GM12878 (cell line): ENCODE data around the gene SLC27A5. TPM values are rescaled to one million over a fixed set of nuclear protein-coding genes. Genes with fewer than 3 reads are reported as not detected.

Source experiments
- ATAC-seq: fragments of 200-7000 bp; cut with Tn5 transposase; 3 replicates; pipeline ENCODE4 v1.9.1; 2020; ENCODE audit warnings: mild to moderate bottlenecking, moderate library complexity
- BruUV-seq: library from RNA; stranded (reverse); fragments of 400-500 nt; replicated peaks from 2 replicates; lab custom pipeline; 2021; lab: Mats Ljungman, UMichigan
- CTCF ChIA-PET: fragments of 300-600 bp; sonication (Branson Sonifier 250); formaldehyde crosslinking; extraction: SDS; loops from one replicate; lab custom pipeline; 2021; ENCODE audit warnings: inconsistent platforms; lab: Yijun Ruan, JAX
- POLR2A ChIA-PET: fragments of 350-600 bp; formaldehyde crosslinking; extraction: SDS; loops from one replicate; lab custom pipeline; 2021; ENCODE audit warnings: inconsistent platforms; lab: Charles Lee
- RAD21 ChIA-PET: fragments of 300-600 bp; sonication (Branson Sonifier 250); formaldehyde crosslinking; loops from one replicate; lab custom pipeline; 2023; ENCODE audit warnings: antibody characterized with exemption; ENCODE audit not compliant: unreplicated experiment; lab: Charles Lee
- SMC1A ChIA-PET: fragments of 300-600 bp; sonication (Branson Sonifier 250); formaldehyde crosslinking; loops from one replicate; lab custom pipeline; 2023; ENCODE audit not compliant: unreplicated experiment, uncharacterized antibody; lab: Charles Lee
- DNase-seq: peaks from one replicate; pipeline ENCODE4 v3.0.0-alpha.2; 2011; ENCODE audit warnings: low read depth, low spot score
- FAIRE-seq: peaks from 3 replicates; lab custom pipeline; 2011; peaks lifted over from hg19 to GRCh38; lab: Jason Lieb, UNC
- H2AFZ ChIP-seq: 2 replicates; pipeline ENCODE4 v1.6.0; 2011; ENCODE audit warnings: low read depth, low read length, control low read depth; ENCODE audit not compliant: control insufficient read depth
- H3K27ac ChIP-seq: 2 replicates; pipeline ENCODE4 v1.5.1; 2011; ENCODE audit warnings: control low read depth; ENCODE audit not compliant: control insufficient read depth, insufficient read depth
- H3K27me3 ChIP-seq, 2 experiments: replicated peaks in 1 of 2; 2 replicates each; pipeline versions ENCODE4 v1.6.0 to v1.6.1; 2011; ENCODE audit warnings: low read length in 1 of 2; ENCODE audit not compliant: control insufficient read depth in 2 of 2, insufficient read depth in 2 of 2
- H3K36me3 ChIP-seq, 2 experiments: 2 replicates each; pipeline ENCODE4 v1.5.1; 2011; ENCODE audit warnings: low read length in 1 of 2; ENCODE audit not compliant: control insufficient read depth in 2 of 2, insufficient read depth in 2 of 2
- H3K4me1 ChIP-seq: 2 replicates; pipeline ENCODE4 v1.6.1; 2011; ENCODE audit warnings: mild to moderate bottlenecking, low read length, moderate library complexity, mixed read lengths; ENCODE audit not compliant: control insufficient read depth, insufficient read depth
- H3K4me2 ChIP-seq: 2 replicates; pipeline ENCODE4 v1.6.0; 2011; ENCODE audit warnings: control low read depth; ENCODE audit not compliant: control insufficient read depth, insufficient read depth
- H3K4me3 ChIP-seq: fragments of 200-600 bp; sonication (generic); 2 replicates; pipeline ENCODE4 v1.5.1; 2016
- H3K79me2 ChIP-seq: 2 replicates; pipeline ENCODE4 v1.6.0; 2011; ENCODE audit warnings: low read length; ENCODE audit not compliant: control insufficient read depth, insufficient read depth
- H3K9ac ChIP-seq: 2 replicates; pipeline ENCODE4 v1.8.0; 2011; ENCODE audit warnings: low read length, control low read depth, mixed read lengths; ENCODE audit not compliant: control insufficient read depth, insufficient read depth
- H3K9me3 ChIP-seq: replicated peaks from 3 replicates; pipeline ENCODE4 v1.5.1; 2011; ENCODE audit warnings: mild to moderate bottlenecking, low read length; ENCODE audit not compliant: control insufficient read depth, insufficient read depth
- H4K20me1 ChIP-seq: 2 replicates; pipeline ENCODE4 v1.6.0; 2011; ENCODE audit not compliant: control insufficient read depth, insufficient read depth
- ATF3 ChIP-seq: IDR thresholded peaks from 2 replicates; pipeline ENCODE4 v1.6.1; 2011; ENCODE audit warnings: low read depth, mild to moderate bottlenecking, low read length, moderate library complexity, borderline replicate concordance; ENCODE audit errors: extremely low read depth
- FOXM1 ChIP-seq: IDR thresholded peaks from 2 replicates; pipeline ENCODE4 v1.6.1; 2012; ENCODE audit warnings: low read depth, mild to moderate bottlenecking, inconsistent platforms, low read length, moderate library complexity
- HDGF ChIP-seq: fragments of 450-650 bp; IDR thresholded peaks from 2 replicates; pipeline ENCODE4 v1.6.1; 2016; ENCODE audit warnings: antibody characterized with exemption
- MLLT1 ChIP-seq: fragments of 450-650 bp; IDR thresholded peaks from 2 replicates; pipeline ENCODE4 v1.6.1; 2016; ENCODE audit warnings: mild to moderate bottlenecking
- NBN ChIP-seq: fragments of 450-650 bp; IDR thresholded peaks from 2 replicates; pipeline ENCODE4 v1.6.1; 2016
- NR2F1 ChIP-seq: fragments of 450-650 bp; conservative IDR thresholded peaks from 2 replicates; pipeline ENCODE4 v1.6.1; 2017; ENCODE audit warnings: mild to moderate bottlenecking
- SMAD1 ChIP-seq: fragments of 450-650 bp; IDR thresholded peaks from 2 replicates; pipeline ENCODE4 v1.6.1; 2018; ENCODE audit warnings: mild to moderate bottlenecking, low read depth; ENCODE audit not compliant: partially characterized antibody
- STAT3 ChIP-seq: IDR thresholded peaks from 2 replicates; pipeline ENCODE4 v1.6.1; 2011; ENCODE audit warnings: low read depth, low read length, improper control_type of control experiment
- YY1 ChIP-seq: IDR thresholded peaks from 2 replicates; pipeline ENCODE4 v1.6.1; 2011; ENCODE audit warnings: low read depth, mild to moderate bottlenecking, low read length
- ZBTB40 ChIP-seq: fragments of 450-650 bp; IDR thresholded peaks from 2 replicates; pipeline ENCODE4 v1.6.1; 2016; ENCODE audit warnings: mild to moderate bottlenecking, moderate library complexity, borderline replicate concordance
- WGBS: methylation state at CpG from one replicate; pipeline ENCODE4 v1.1.6; 2016; ENCODE audit warnings: low lambda C conversion rate; ENCODE audit not compliant: insufficient replicate concordance, insufficient coverage; ENCODE audit errors: missing lambda C conversion rate; 5-methylcytosine and 5-hydroxymethylcytosine counted together
- in situ Hi-C: fragments of 300-500 bp; cut with MboI; formaldehyde crosslinking; loops from 9 replicates; pipeline ENCODE4 v1.14.3; 2018; ENCODE audit warnings: mixed read lengths
- intact Hi-C: fragments of 100-400 bp; cut with micrococcal nuclease; formaldehyde crosslinking; loops from one replicate; pipeline ENCODE4 v1.14.2; 2022; ENCODE audit not compliant: unreplicated experiment
- polyA plus RNA-seq, 11 experiments: library from polyadenylated mRNA; depleted of rRNA in 4 of 11; unstranded in 6 of 11; stranded (reverse) in 5 of 11; fragments of >200 nt; fragmentation: Nextera tagmentation in 4 of 11; fragmentation: Illumina TruSeq in 1 of 11; extraction: Ambion mirVana in 4 of 11; extraction: Trizol in 1 of 11; gene quantifications; 1 replicate in 1 of 11; 2 replicates in 10 of 11; pipeline versions ENCODE4 v1.2.1 to v1.2.3, GENCODE V29; 2011 to 2016; ENCODE audit warnings: inconsistent platforms in 2 of 11, missing spikeins in 2 of 11, low read depth in 1 of 11
- total RNA-seq, 4 experiments: library from RNA; depleted of rRNA in 3 of 4; stranded (reverse); fragments of >200 nt in 3 of 4; fragmentation: Illumina TruSeq in 1 of 4; extraction: Trizol in 1 of 4; gene quantifications; 2 replicates each; pipeline versions ENCODE4 v1.2.1 to v1.2.3, GENCODE V29; 2013 to 2021

SLC27A5 gene
- total and polyA plus RNA-seq, 10 of the 15 experiments (the other 5 are each of a cell fraction or from before 2014, with no cell fraction given): 21.2 to 127 (median 31.8) TPM

GRCh38 chr19:58558066-58558622 is 46.4 kb upstream of the SLC27A5 start, which contains the start of gene UBE2M (continued):
- TF ChIP-seq ZBTB40 (no peak), FOXM1 (no peak), HDGF (peak; percentile 66; the same call in 1 of the 2 replicates), YY1 (no peak), STAT3 (no peak), NR2F1 (peak; percentile 97)

- no peak for FAIRE-seq
- RAD21 ChIA-PET: no interaction called here
- SMC1A ChIA-PET: interaction anchor here (0.8 to 1.2 kb wide), 2 partner anchors 18 to 36 kb away, joined by 3 to 5 read pairs; no protein-coding TSS in a partner anchor
- Histone ChIP-seq H3K4me3 (peak overlapping the region; percentile 99), H3K4me1 (peaks cover 43% of the 10 kb centered on the region), H2AFZ (no peak overlapping the region), H3K9ac (peak overlapping the region; percentile 97), H3K27ac (peak overlapping the region; percentile 86), H3K36me3 (peaks cover 5 to 7% of the 10 kb centered on the region in 2 experiments; a peak in 3 of 4 replicates), H3K9me3 (no peaks in the 10 kb centered on the region)
- CTCF ChIA-PET: interaction anchor here (0.7 to 1.6 kb wide), 3 partner anchors 18 to 38 kb away, joined by 3 to 4 read pairs (median 4); partner anchors contain the start of gene ZBTB45
- in situ Hi-C loops (no loop called here), intact Hi-C loops (loop anchor here (2.0 kb wide), 1 partner anchor 43 kb away; no protein-coding TSS in a partner anchor)
- 0% methylated on average over 12 of the region's 12 CpGs for WGBS
- POLR2A ChIA-PET: interaction anchor here (0.6 to 2.5 kb wide), 7 partner anchors 10 to 38 kb away, joined by 3 to 16 read pairs (median 3); partner anchors contain the start of genes MZF1 and ZBTB45
- TF ChIP-seq SMAD1: peak; percentile 44
- 0 out of 2 replicates have a peak, but pooled peaks have one; percentile 65 for TF ChIP-seq MLLT1
- 0 out of 2 replicates have a peak, but pooled peaks have one; percentile 29 for TF ChIP-seq NBN
- TF ChIP-seq ATF3: no peak
- TF ChIP-seq, all 136 proteins: peak for 3
- ATAC-seq: no peak
- BruUV-seq: no TSS peak
- Histone ChIP-seq H4K20me1 (no peaks in the 10 kb centered on the region), H3K4me2 (peak overlapping the region; percentile 96), H3K27me3 (no peaks in the 10 kb centered on the region), H3K79me2 (peaks cover 45% of the 10 kb centered on the region)
- no peak for DNase-seq
Observed at GRCh38 chr19:58557221-58558065, 45.7 kb upstream of the SLC27A5 start.
